Measurements from ENCODE around the gene GTPBP2. TPM values are rescaled to one million over a fixed set of nuclear protein-coding genes. Genes with fewer than 3 reads are reported as not detected.

The GTPBP2 gene
- total and polyA plus RNA-seq, 2 of the 13 experiments (the other 11 are each of a cell fraction or from before 2014, with no cell fraction given): 26.9 to 88.2 TPM

DNA sequence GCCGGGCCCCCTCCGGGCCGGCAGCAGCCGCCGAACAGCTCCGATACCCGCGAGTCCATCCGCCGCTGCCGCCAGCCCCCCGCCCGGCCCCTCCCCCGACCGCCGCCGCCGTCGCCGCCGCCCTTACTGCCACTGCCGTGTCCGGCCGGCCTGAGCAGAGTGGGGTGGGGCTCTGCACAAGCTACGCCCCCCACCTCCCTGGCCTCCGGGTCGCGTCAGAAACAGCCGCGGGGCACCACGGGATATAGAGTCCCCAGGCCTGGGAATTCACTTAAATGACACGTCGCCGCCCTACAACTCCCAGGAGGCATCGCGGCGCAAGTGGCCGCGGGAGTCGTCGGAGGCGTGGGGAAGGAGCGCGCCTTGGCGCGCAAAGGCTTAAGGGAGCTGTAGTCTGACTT lies at the start of gene GTPBP2 (continued):
- TF ChIP-seq, protein P1, sequence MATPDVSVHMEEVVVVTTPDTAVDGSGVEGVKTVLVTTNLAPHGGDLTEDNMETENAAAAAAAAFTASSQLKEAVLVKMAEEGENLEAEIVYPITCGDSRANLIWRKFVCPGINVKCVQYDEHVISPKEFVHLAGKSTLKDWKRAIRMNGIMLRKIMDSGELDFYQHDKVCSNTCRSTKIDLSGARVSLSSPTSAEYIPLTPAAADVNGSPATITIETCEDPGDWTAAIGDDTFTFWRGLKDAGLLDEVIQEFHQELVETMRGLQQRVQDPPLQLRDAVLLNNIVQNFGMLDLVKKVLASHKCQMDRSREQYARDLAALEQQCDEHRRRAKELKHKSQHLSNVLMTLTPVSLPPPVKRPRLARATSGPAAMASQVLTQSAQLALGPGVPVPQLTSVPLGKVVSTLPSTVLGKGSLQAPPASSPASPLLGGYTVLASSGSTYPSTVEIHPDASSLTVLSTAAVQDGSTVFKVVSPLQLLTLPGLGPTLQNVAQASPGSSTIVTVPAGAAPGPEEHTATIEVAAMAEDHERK (CRISPR knock-in tag; IDR thresholded peaks at IDR 0.05; ENCODE audit: low read depth): peak; percentile 90
- TF ChIP-seq MTA3 (CRISPR knock-in tag; IDR thresholded peaks at IDR 0.05) (no peak), SPEN (CRISPR knock-in tag; IDR thresholded peaks at IDR 0.05; ENCODE audit: low read depth) (peak; percentile 72; the same call in 1 of the 2 replicates), ZSCAN9 (CRISPR knock-in tag; IDR thresholded peaks at IDR 0.05; ENCODE audit: borderline replicate concordance) (no peak), ZNF282 (IDR thresholded peaks at IDR 0.05; ENCODE audit: partially characterized antibody) (no peak), EZH2 (conservative IDR thresholded peaks at IDR 0.05; ENCODE audit: low read depth, low read length) (no peak), CHD4 (IDR thresholded peaks at IDR 0.05; ENCODE audit: borderline replicate concordance, low read length) (no peak), GABPB1 (CRISPR knock-in tag; IDR thresholded peaks at IDR 0.05) (peak; percentile 93), ZNF616 (CRISPR knock-in tag; IDR thresholded peaks at IDR 0.05; ENCODE audit: low read depth) (no peak), KLF16 (CRISPR knock-in tag; IDR thresholded peaks at IDR 0.05) (peak in 1 of 2 experiments; percentile 48; a peak in 1 of 4 replicates), ZNF496 (CRISPR knock-in tag; IDR thresholded peaks at IDR 0.05; ENCODE audit: insufficient replicate concordance) (no peak), NFIB (CRISPR knock-in tag; IDR thresholded peaks at IDR 0.05; ENCODE audit: borderline replicate concordance) (no peak), ZNF792 (CRISPR knock-in tag; IDR thresholded peaks at IDR 0.05) (peak; percentile 77; the same call in 1 of the 2 replicates)
- TF ChIP-seq, protein P2, sequence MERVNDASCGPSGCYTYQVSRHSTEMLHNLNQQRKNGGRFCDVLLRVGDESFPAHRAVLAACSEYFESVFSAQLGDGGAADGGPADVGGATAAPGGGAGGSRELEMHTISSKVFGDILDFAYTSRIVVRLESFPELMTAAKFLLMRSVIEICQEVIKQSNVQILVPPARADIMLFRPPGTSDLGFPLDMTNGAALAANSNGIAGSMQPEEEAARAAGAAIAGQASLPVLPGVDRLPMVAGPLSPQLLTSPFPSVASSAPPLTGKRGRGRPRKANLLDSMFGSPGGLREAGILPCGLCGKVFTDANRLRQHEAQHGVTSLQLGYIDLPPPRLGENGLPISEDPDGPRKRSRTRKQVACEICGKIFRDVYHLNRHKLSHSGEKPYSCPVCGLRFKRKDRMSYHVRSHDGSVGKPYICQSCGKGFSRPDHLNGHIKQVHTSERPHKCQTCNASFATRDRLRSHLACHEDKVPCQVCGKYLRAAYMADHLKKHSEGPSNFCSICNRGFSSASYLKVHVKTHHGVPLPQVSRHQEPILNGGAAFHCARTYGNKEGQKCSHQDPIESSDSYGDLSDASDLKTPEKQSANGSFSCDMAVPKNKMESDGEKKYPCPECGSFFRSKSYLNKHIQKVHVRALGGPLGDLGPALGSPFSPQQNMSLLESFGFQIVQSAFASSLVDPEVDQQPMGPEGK (CRISPR knock-in tag; IDR thresholded peaks at IDR 0.05): peak; percentile 95
- TF ChIP-seq, protein P3, sequence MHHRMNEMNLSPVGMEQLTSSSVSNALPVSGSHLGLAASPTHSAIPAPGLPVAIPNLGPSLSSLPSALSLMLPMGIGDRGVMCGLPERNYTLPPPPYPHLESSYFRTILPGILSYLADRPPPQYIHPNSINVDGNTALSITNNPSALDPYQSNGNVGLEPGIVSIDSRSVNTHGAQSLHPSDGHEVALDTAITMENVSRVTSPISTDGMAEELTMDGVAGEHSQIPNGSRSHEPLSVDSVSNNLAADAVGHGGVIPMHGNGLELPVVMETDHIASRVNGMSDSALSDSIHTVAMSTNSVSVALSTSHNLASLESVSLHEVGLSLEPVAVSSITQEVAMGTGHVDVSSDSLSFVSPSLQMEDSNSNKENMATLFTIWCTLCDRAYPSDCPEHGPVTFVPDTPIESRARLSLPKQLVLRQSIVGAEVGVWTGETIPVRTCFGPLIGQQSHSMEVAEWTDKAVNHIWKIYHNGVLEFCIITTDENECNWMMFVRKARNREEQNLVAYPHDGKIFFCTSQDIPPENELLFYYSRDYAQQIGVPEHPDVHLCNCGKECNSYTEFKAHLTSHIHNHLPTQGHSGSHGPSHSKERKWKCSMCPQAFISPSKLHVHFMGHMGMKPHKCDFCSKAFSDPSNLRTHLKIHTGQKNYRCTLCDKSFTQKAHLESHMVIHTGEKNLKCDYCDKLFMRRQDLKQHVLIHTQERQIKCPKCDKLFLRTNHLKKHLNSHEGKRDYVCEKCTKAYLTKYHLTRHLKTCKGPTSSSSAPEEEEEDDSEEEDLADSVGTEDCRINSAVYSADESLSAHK (CRISPR knock-in tag; IDR thresholded peaks at IDR 0.05; ENCODE audit: borderline replicate concordance): peak; percentile 11; the same call in 1 of the 2 replicates
- TF ChIP-seq, protein P4, sequence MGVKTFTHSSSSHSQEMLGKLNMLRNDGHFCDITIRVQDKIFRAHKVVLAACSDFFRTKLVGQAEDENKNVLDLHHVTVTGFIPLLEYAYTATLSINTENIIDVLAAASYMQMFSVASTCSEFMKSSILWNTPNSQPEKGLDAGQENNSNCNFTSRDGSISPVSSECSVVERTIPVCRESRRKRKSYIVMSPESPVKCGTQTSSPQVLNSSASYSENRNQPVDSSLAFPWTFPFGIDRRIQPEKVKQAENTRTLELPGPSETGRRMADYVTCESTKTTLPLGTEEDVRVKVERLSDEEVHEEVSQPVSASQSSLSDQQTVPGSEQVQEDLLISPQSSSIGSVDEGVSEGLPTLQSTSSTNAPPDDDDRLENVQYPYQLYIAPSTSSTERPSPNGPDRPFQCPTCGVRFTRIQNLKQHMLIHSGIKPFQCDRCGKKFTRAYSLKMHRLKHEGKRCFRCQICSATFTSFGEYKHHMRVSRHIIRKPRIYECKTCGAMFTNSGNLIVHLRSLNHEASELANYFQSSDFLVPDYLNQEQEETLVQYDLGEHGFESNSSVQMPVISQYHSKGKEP (CRISPR knock-in tag; IDR thresholded peaks at IDR 0.05): no peak
- TF ChIP-seq, protein P5, sequence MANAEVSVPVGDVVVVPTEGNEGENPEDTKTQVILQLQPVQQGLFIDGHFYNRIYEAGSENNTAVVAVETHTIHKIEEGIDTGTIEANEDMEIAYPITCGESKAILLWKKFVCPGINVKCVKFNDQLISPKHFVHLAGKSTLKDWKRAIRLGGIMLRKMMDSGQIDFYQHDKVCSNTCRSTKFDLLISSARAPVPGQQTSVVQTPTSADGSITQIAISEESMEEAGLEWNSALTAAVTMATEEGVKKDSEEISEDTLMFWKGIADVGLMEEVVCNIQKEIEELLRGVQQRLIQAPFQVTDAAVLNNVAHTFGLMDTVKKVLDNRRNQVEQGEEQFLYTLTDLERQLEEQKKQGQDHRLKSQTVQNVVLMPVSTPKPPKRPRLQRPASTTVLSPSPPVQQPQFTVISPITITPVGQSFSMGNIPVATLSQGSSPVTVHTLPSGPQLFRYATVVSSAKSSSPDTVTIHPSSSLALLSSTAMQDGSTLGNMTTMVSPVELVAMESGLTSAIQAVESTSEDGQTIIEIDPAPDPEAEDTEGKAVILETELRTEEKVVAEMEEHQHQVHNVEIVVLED (CRISPR knock-in tag; IDR thresholded peaks at IDR 0.05; ENCODE audit: borderline replicate concordance): peak; percentile 97
- TF ChIP-seq, protein P6, sequence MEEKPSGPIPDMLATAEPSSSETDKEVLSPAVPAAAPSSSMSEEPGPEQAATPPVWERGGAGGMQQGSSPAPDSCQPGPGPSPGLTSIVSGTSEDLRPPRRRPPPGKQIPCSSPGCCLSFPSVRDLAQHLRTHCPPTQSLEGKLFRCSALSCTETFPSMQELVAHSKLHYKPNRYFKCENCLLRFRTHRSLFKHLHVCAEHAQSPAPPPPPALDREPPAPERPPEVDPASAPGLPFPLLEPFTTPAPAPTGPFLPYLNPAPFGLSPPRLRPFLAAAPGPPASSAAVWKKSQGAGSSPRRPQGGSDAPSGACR (CRISPR knock-in tag; IDR thresholded peaks at IDR 0.05): no peak
- TF ChIP-seq, protein P7, sequence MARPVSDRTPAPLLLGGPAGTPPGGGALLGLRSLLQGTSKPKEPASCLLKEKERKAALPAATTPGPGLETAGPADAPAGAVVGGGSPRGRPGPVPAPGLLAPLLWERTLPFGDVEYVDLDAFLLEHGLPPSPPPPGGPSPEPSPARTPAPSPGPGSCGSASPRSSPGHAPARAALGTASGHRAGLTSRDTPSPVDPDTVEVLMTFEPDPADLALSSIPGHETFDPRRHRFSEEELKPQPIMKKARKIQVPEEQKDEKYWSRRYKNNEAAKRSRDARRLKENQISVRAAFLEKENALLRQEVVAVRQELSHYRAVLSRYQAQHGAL (CRISPR knock-in tag; IDR thresholded peaks at IDR 0.05; ENCODE audit: not compliant biosample characterization): no peak
